GM19025 (cell line): Measurements from ENCODE around the gene DSE.

ENCODE experiments used
- ATAC-seq: cut with Tn5 transposase; IDR thresholded peaks from one replicate; pipeline ENCODE4 v1.9.1; 2021; ENCODE audit warnings: mild to moderate bottlenecking, low read depth, moderate library complexity; ENCODE audit not compliant: unreplicated experiment

The DSE gene

DNA sequence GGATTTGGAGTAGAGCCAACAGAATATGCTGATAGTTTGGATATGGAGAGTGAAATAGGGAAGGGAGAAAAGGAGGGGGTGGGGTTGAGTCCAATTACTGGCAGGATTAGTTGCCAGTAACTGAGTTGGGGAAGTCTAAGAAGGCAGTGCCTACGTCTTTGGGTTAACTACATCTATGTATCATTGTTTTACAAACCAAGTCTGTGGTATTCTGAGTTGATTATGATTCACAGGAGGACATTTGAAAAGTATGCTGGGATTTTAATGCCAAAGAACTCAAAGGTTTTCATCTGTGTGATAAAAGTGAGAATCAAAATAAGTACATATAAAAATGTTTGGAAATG lies 14.7 kb downstream of the DSE start:
- ATAC-seq = no peak

DNA sequence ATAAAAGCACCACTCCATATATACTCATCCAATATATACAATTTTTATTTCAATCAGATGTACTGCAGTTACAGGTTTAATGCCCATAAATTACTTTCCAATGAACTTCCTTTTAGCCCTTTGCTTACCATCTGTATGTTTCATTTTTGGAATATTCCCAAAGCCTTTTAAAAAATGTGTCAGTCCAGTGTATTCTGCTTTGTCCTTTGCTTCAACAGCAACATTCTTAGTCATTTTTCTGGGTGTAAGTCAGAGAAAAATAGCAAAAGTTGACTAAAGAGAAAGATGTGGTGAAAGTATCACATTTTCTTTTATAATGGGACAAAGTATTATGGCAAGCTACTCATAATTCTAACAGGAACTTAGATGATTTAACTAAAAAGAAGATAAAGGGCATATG lies 15.2 kb downstream of the DSE start:
- no peak for ATAC-seq

DNA sequence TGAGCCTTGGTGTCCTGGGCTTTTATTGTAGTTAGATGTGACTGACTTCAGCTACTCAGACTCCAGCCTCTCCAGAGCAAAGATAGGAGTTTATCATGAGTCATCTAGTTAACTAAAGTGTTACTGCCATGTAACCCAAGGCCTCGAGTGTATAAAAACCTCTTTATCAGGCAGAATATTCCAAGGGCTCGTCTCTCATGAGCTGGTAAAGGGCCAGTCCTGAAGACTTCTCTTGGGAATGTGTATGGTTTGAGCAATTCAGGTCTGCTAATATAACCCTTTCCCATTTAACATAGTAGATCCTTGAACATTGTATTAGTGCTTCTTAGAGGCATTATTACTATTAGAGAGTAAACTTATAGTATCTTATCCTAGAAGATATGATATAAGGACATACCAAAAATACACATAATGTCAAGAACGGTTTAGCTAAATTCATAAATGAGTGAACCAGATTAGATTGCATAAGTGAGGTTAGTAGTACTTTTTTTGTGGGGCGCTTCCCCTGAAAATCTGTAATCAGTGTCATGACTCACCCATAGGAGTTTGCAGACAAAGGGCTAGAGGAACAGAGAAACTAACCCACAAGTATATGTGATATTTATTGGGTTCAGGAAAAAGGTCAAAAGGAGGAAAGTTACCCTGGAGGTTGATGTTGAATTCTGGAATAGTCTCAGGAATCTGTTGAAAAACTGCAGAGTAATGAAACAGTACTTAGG lies 16.0 kb downstream of the DSE start:
- no peak for ATAC-seq

DNA sequence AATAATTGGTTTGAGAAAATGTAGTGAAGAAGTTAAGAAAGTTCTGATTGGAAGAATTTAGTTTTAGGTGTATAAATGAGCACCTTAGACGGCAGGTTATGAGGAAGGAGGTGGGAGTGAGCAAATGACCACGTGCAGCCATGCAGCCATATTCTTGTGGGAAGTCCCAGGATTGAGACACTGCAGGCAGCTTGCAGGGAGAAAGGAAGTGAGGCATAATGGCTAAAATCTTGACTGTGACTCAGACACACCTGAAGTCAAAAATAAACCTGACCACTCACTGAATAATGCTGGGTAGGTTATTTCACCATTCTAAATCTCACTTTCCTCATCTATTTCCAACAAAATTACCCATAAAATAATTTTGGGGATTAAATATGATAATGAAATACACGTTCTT lies 16.6 kb downstream of the DSE start:
- peak; percentile 56 for ATAC-seq

DNA sequence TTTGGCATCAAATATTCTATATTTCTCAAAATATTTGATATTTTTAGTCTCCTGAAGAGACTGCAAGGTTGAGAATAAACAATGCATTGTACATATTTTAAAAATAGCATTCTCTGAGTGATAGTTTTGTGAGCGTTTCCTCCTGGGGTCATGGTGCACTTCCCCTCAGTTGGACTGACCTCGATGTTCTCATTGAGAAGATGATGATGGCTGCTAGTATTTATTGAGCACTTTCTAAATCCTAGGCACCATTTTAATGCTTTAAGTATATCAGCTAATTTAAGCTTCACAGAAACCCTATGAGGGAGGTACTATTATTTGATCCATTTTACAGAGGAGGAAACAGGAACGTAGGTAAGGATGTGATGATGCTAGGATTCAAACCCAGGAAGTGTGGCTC lies 18.2 kb downstream of the DSE start:
- ATAC-seq = no peak

DNA sequence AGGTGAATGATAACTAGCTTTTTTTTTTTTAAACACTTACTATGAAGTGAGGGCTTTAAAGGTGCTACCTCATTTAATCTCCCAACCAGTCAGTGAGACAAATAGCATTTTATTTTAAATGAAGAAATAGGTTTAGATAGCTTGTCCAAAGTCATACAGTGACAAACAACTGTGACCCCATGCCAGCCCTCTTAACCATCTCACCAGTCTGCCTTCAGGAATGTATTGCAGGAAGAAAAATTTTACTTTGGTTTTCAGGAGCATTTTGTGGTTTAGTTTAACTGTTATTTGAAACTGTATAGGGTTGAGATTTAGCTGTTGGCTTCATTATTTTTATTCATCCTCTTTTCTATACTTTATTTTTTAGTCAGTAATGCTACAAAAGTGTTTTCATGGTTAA lies 18.6 kb downstream of the DSE start:
- ATAC-seq = no peak

DNA sequence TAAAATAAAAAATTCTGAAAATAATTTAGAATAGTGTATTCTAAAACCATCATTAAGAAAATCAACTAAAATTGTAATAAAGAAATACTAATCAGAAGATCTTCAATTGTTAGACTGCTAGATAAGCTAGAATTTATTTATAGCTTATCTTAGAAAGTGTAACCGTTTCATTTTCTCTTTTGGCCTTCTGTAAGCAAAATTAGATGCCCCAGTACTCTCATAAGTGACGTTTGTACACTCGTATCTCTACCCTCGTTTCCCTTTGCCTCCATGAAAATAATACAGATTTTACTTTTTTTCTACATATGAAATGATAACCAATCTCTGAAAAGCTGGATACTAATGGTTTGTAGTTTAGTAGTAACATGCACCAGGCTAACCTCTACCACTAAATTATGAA lies 19.8 kb downstream of the DSE start:
- ATAC-seq = no peak

DNA sequence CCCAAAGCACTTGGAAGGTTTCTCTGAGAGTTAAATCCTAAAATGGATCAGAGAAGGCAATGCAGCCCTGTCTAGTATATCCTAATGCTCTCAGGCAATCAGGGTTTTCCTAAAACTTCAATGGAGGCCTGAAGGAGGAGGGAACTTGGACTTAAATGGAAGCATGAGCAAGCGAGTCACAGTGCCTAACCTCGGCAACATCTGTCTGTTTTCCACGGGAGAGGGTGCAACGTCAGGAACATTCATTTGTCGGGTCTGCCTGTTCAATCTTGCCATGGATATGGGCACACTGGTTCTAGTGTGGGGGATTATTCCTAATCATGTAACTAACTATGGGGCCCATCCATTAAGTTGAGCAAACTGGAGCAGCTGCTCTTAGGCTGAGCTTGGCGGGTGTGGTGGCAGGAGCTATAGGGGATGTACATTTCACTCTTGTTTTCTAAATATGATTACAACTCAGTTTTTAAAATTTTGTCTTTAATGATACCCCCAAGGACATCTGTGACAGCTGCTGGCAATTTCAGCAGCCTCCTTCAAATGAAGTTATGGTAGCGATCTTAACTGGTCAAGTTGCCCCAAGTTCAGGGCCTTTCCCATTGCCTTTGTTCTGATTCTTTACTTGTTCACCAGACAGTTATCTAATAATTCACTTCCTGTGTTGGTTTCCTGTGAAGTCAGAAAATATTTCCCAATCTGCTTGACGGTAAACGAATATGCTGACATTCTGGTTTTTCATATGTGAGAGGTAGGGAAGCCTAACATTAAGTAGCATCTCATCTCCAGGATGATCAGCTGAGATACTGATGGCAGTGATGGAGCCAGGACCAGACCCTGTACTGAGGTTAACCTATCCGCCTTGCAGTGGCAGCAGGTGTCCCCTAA lies 21.6 kb downstream of the DSE start:
- ATAC-seq = no peak

DNA sequence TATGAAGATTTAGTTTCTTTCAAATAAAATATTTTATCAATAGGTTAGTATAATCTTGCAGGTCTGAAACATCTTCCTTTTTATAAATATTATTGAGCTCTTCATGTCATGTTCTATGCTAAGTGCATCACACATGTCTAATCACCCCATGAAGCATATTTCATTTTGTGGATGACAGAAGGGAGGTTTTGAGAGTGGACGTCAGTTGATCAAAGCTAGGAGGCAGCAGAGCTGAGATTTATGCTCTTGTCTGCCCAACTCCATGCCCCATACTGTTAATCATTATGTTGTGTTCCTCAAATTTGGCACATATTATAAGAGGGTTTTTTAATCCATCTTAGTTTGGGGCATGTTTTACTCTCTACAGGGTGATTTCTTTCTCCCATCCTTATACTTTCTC lies 22.7 kb downstream of the DSE start:
- ATAC-seq = no peak

DNA sequence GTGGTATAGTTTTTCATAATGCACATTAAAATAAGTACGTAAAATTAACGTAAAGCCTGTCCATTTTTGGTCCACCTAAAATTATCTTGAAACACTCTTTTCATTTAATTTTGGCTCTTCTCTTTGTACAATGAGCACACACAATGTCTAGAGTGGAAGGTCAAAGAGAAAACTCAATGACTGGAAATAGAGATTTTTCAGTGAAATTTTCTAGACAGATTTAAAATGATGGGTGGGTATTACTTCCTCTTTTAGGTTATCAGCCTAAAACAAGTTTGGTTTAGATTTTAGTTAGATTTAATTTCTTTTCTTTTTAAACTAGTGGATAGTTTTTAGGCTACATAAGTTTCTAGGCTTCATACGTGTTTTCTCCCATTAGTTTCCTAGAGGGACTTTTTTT lies 24.9 kb downstream of the DSE start:
- no peak for ATAC-seq

DNA sequence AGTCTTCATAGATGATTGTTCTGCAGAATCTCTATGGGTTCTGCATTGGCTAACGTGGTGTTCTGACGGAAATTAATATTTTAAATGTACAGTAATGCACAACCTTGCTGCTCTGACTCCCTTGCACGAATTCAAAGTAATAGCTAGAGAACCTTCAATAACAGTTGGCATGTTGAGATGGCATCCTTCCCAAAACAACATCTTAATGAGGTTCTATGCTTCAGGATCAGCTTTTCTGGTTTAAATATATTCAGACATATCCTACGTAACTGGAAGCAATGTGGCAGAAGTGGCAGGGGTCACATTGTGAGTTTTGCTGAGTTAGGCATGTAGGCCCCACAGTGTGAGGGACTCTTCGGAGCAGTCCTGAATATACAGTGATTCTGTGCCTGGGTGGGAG lies 25.7 kb downstream of the DSE start:
- no peak for ATAC-seq

DNA sequence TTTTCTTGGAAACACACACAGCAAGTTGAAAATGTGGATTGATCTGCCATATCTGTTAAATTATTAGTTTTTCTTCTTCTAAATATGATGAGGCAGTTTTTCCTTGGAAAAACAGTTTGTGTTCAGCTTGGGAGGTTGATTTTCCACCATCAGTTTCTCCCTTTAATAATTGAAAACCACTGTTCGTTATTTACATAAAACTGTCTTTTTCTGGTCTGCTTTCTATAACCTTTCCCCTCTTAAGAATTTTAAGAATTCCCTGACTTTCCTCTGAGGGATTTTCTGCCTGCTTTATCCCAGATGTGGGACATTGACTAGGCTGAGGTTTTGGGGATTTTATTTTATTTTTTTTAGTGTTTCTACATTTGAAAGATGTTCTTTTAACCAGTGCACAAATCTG lies 27.2 kb downstream of the DSE start:
- ATAC-seq = no peak

DNA sequence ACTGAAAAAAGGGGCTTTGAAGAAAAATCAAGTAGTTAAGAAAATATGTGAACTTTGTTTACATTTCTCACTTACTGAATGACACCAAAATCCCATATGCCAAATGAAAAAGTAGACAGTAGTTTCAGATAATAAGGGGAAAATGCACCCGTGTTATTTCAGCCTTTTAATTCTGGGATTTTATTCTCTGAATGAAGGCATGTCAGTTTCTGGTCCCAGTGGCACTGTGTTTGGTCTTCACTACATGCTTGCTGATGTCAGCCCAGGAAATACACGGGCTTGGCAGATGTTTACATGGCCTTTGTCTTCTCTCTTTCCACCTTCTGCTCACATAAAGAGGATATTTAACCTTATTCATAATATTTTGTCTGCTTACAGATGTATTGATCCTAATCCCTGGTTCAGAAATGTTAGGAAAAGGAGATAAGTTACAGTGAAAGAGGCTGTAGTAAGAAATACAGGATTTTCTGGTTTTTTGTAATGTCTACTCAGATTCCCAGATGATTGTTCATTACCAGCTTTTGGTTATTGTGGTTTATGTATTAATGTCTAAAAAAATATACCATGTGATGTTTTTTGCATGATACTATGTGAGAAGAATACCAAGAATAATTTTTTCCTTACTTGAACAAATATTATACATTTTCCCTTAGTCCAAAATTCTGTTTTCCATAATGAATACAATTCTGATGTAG lies 27.7 kb downstream of the DSE start:
- no peak for ATAC-seq

DNA sequence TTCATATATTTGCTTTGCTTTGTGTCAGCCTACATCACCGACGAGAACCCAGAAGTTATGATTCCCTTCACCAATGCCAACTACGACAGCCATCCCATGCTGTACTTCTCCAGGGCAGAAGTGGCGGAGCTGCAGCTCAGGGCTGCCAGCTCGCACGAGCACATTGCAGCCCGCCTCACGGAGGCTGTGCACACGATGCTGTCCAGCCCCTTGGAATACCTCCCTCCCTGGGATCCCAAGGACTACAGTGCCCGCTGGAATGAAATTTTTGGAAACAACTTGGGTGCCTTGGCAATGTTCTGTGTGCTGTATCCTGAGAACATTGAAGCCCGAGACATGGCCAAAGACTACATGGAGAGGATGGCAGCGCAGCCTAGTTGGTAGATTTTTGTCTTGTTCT lies 28.5 kb downstream of the DSE start:
- ATAC-seq = no peak

DNA sequence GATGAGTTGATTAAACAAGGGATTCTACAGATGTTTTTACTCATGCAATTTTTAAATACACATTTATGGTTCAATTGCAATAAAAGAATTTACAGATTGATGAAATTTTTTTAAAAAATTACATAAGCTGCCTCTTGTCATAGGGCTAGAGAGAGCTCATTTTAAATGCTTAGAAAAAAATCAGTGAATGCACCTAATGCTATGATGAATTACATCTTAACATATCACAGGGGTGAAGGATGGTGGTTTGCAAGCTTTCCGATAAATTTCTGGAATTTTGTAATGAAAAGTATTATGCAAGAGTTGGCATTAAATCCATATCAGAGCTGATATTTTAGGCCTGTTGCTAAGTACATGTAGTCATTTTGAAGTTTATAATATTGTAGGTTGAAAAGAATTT lies 29.6 kb downstream of the DSE start:
- ATAC-seq = no peak

DNA sequence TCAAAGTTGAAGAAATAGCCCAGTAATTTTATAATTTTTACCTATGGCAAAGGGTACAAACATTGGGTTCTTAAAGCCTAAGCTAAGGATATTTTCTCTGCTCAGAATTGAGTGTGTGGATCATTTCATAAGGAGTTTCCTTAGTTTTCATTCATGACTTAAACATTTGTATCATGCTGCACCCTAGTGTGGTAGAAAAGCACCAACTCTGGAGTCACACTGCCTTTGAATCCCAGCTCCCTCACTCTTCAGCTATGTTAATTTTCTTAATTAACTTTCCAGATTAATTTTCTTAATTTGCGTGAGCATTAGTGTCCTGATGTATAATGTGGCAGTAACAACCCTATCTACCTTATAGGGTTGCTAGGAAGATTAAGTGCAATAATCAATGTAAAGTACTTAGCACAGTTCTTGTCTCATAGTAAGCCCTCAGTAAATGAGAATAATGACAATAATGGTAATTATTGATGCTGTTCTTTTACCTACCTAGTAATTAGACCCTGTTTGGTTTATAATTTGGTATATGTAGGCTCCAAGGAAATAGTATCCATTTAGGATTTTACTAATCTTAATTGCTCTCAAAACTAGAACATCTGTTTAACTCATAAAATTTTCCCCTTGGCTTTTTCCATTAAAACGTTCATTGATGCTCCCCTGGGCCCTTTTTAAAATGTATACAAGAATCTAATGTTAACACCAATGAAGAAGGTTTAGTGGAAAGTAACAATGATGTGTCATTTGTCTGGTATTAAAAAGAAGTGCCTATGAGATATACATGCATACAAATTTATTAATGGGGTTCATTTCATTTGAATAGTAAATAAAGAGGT lies 31.6 kb downstream of the DSE start:
- no peak for ATAC-seq

DNA sequence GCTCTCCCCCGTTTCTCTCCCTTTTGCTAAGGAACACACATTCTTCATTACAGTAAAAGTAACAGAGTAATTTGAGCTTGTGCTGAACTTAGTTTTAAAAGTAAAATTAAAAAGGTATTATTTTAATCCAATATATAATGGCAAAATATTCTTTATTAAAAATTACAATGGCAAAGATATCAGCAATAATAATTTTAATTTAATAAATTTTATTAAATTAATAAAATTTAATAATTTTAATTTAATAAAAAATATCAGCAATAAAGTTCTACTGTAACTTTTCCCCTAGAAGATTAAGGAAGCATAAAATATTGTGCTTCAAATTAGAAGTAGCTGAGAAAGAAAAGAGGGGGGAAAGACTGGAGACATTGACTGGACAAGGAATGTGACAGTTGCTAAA lies 32.5 kb downstream of the DSE start:
- ATAC-seq = no peak

DNA sequence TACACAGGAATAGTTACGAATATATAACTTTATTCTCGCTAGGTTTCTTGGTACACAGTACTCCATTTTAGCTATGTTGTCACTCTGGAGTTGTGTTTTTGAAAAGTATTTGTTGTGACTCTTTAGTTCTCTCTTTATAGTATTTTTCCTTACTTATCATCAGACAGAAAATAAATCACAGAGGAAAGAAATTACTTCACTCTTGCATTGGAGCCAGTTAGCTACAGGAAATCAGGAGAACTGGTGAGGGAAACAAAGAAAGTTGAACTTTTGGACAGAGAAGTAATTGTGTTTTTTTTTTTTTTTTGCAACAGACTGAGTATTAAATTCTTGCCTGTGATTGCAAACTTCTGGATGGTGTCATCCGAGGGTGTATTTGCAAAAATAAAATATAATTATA lies 33.9 kb downstream of the DSE start:
- no peak for ATAC-seq

DNA sequence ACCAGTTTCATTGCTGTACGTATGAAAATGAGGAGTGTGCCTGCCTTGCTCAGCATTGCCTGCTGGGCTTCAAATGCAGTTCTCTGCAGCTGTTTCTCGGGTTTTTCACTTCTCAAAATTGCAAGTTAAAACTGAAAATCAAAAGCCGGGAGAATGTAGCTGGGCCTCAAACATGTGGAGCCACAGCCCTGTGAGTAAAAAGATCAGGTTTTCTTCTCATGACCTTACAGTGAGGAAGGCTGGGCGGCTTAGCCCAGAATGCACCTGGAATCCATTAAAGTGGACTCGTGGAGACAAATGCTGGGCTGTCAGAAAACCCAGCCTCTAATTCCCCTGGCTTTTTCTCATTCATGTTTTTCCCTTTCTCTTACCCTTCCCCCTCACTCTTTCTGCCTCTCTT lies 34.4 kb downstream of the DSE start:
- peak; percentile 69 for ATAC-seq

DNA sequence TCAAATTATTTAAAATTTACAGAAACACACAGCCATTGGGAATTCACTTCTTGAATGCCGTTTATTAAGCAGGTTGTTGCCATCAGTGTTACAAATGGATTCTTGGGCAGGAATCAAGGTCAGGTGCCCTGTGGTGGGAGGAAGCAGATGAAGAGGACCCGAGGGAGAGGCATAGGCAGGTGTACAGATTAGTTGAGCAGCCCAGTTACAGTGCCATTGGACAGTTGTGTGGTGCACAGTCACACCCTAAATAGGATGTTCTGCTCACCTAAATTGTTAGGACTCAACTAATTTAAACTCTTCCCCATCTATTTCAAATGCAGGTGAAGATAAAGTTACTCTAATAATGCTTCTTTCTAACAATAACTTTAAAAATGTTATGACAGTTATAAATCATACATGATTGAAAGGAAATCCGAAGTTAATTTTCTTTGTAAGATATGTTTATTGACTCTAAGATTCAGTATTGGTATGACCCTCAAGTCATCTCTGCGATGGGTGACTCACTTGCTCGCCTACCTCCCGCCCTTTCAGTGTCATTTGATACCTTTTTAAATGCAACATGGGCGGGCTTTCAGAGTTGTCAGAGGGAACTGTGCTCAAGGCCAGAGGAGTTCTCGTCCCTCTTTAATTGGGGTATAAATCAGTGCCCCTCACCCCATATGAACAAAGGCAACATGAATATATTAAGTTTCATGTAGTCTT lies 35.1 kb downstream of the DSE start:
- no peak for ATAC-seq
